Stimulated activated CD4-positive, alpha-beta T cell treated with anti-CD3 and anti-CD28 coated beads, Interleukin-15, amount 100 ng/mL, for 1 hour (primary cell): ENCODE results near the gene SETD3.

Experiments
- DNase-seq, 2 donors: peaks; one replicate each; pipeline ENCODE4 v3.0.0-alpha.2; 2020; ENCODE audit warnings: low read depth in 1 of 2, low spot score in 1 of 2

The SETD3 gene

GRCh38 chr14:99479906-99480869, at the start of gene SETD3:
Gene SETD3, minus strand, starts transcription at chr14:99480859. Its CDS starts 15,054 bp downstream, at chr14:99465805.
- DNase-seq: peak; percentile 2 to 12

GRCh38 chr14:99529899-99530298, 49.2 kb upstream of the SETD3 start:
- DNase-seq: no peak

- DNase-seq: no peak
Observed at GRCh38 chr14:99527427-99528076, 46.9 kb upstream of the SETD3 start.

- DNase-seq: no peak
Observed at GRCh38 chr14:99527026-99527425, 46.4 kb upstream of the SETD3 start.

- no peak for DNase-seq
Observed at GRCh38 chr14:99525699-99526080, 45.0 kb upstream of the SETD3 start.

GRCh38 chr14:99524804-99525698, 44.4 kb upstream of the SETD3 start:
- no peak for DNase-seq

- no peak for DNase-seq
Observed at GRCh38 chr14:99524091-99524661, 43.5 kb upstream of the SETD3 start.

GRCh38 chr14:99523704-99524055, 43.0 kb upstream of the SETD3 start:
- DNase-seq: no peak

GRCh38 chr14:99522934-99523703, 42.5 kb upstream of the SETD3 start:
- DNase-seq: no peak

- no peak for DNase-seq
Observed at GRCh38 chr14:99522457-99522891, 41.8 kb upstream of the SETD3 start.

GRCh38 chr14:99522025-99522401, 41.4 kb upstream of the SETD3 start:
- DNase-seq: no peak

- DNase-seq: no peak
Observed at GRCh38 chr14:99521176-99522024, 40.7 kb upstream of the SETD3 start.

GRCh38 chr14:99520571-99521081, 40.0 kb upstream of the SETD3 start:
- DNase-seq: no peak

GRCh38 chr14:99519931-99520421, 39.3 kb upstream of the SETD3 start:
- DNase-seq: no peak

GRCh38 chr14:99519347-99519881, 38.8 kb upstream of the SETD3 start:
- DNase-seq: no peak

GRCh38 chr14:99518441-99519346, 38.0 kb upstream of the SETD3 start:
- peak; percentile 69 to 78 for DNase-seq

GRCh38 chr14:99517643-99518381, 37.2 kb upstream of the SETD3 start:
- no peak for DNase-seq
